ENCODE results near the gene APOF. TPM values are rescaled to one million over a fixed set of nuclear protein-coding genes. Genes with fewer than 3 reads are reported as not detected.

APOF gene
- total RNA-seq, 1 donor from 2014 or later, result not detected

- Mint-ChIP-seq H3K4me1 (no peaks in the 10 kb centered on the region), H3K4me3 (no peak overlapping the region), H3K9me3 (peaks cover 12% of the 10 kb centered on the region), H3K27ac (ENCODE audit: unreplicated experiment) (no peak overlapping the region), H3K36me3 (ENCODE audit: low read depth) (peaks cover 5% of the 10 kb centered on the region), H3K27me3 (ENCODE audit: low read depth) (peaks cover 18% of the 10 kb centered on the region)
- no peak for DNase-seq (ENCODE audit: low read depth, low spot score)
- TF ChIP-seq, protein P1, sequence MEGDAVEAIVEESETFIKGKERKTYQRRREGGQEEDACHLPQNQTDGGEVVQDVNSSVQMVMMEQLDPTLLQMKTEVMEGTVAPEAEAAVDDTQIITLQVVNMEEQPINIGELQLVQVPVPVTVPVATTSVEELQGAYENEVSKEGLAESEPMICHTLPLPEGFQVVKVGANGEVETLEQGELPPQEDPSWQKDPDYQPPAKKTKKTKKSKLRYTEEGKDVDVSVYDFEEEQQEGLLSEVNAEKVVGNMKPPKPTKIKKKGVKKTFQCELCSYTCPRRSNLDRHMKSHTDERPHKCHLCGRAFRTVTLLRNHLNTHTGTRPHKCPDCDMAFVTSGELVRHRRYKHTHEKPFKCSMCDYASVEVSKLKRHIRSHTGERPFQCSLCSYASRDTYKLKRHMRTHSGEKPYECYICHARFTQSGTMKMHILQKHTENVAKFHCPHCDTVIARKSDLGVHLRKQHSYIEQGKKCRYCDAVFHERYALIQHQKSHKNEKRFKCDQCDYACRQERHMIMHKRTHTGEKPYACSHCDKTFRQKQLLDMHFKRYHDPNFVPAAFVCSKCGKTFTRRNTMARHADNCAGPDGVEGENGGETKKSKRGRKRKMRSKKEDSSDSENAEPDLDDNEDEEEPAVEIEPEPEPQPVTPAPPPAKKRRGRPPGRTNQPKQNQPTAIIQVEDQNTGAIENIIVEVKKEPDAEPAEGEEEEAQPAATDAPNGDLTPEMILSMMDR (conservative IDR thresholded peaks at IDR 0.05), result no peak
These were observed 12.3 kb upstream of the APOF start for GRCh38 chr12:56374726-56375597.

DNA sequence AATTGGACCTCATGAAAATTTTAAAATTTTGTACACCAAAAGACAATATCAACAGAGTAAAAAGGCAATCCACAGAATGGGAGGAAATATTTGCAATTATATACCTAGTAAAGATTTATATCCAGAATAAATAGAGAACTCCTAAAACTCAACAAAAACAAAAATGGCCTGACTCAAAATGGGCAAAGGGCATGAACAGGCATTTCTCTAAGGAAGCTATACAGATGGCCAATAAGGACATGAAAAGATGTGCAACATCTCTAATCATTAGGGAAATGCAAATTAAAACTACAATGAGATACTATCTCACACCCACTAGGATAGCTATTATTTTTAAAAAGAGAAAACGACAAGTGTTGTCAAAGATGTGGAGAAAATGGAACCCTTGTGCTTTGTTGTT, 10.9 kb upstream of the APOF start:
- no peak for DNase-seq (ENCODE audit: low read depth, low spot score)
- no peak overlapping the region for H3K4me3 Mint-ChIP-seq
- no peaks in the 10 kb centered on the region for H3K4me1 Mint-ChIP-seq
- H3K9me3 Mint-ChIP-seq, result peaks cover 12% of the 10 kb centered on the region
- TF ChIP-seq, protein P1 (conservative IDR thresholded peaks at IDR 0.05), result no peak
- peaks cover 18% of the 10 kb centered on the region for H3K27me3 Mint-ChIP-seq (ENCODE audit: low read depth)
- peaks cover 5% of the 10 kb centered on the region for H3K36me3 Mint-ChIP-seq (ENCODE audit: low read depth)
- no peak overlapping the region for H3K27ac Mint-ChIP-seq (ENCODE audit: unreplicated experiment)

- no peak overlapping the region for H3K4me3 Mint-ChIP-seq
- DNase-seq (ENCODE audit: low read depth, low spot score), result no peak
- no peaks in the 10 kb centered on the region for H3K36me3 Mint-ChIP-seq (ENCODE audit: low read depth)
- TF ChIP-seq, protein P1 (conservative IDR thresholded peaks at IDR 0.05), result no peak
- peaks cover 3% of the 10 kb centered on the region for H3K9me3 Mint-ChIP-seq
- no peak overlapping the region for H3K27ac Mint-ChIP-seq (ENCODE audit: unreplicated experiment)
- peaks cover 22% of the 10 kb centered on the region for H3K27me3 Mint-ChIP-seq (ENCODE audit: low read depth)
- no peaks in the 10 kb centered on the region for H3K4me1 Mint-ChIP-seq
These were observed 4.3 kb upstream of the APOF start for GRCh38 chr12:56366948-56367347.

- Mint-ChIP-seq H3K27ac (ENCODE audit: unreplicated experiment) (no peak overlapping the region), H3K36me3 (ENCODE audit: low read depth) (no peaks in the 10 kb centered on the region), H3K4me1 (peaks cover 19% of the 10 kb centered on the region), H3K27me3 (ENCODE audit: low read depth) (peaks cover 13% of the 10 kb centered on the region), H3K4me3 (peak overlapping the region; percentile 96), H3K9me3 (no peaks in the 10 kb centered on the region)
- TF ChIP-seq, protein P1 (conservative IDR thresholded peaks at IDR 0.05), result no peak
- DNase-seq (ENCODE audit: low read depth, low spot score), result no peak
These were observed 1.0 kb downstream of the APOF start for GRCh38 chr12:56361487-56362129.

- peak within 1 kb of the TSS; percentile 84 for H3K27ac Mint-ChIP-seq (ENCODE audit: unreplicated experiment)
- TF ChIP-seq, protein P1 (conservative IDR thresholded peaks at IDR 0.05), result no peak
- peaks cover 13% of the 10 kb centered on the region for H3K27me3 Mint-ChIP-seq (ENCODE audit: low read depth)
- H3K4me1 Mint-ChIP-seq, result peaks cover 19% of the 10 kb centered on the region
- H3K4me3 Mint-ChIP-seq, result peak within 1 kb of the TSS; percentile 96
- no peaks in the 10 kb centered on the region for H3K9me3 Mint-ChIP-seq
- peaks cover 3% of the 10 kb centered on the region for H3K36me3 Mint-ChIP-seq (ENCODE audit: low read depth)
- peak; percentile 96 for DNase-seq (ENCODE audit: low read depth, low spot score)
These were observed 2.5 kb downstream of the APOF start, which contains the start of gene STAT2 for GRCh38 chr12:56359851-56360767. Gene STAT2, minus strand, starts transcription at chr12:56360107. Its CDS starts 3,536 bp downstream, at chr12:56356571.

Data from neural crest cell (in vitro differentiated cells).